ENCODE measurements around the gene ADAM30.
A peak's percentile ranks its signal among the peaks of the same experiment; 100 is the strongest.
"Not testable (repeated sequence)": the region's sequence is repeated elsewhere in the genome, so short reads cannot be mapped to it uniquely, and the experiment has no call there.

Gene ADAM30

GRCh38 chr1:119873135-119874015 is 22.9 kb downstream of the ADAM30 start:
- no peak for DNase-seq

GRCh38 chr1:119871881-119872280 is 24.4 kb downstream of the ADAM30 start:
- no peak for DNase-seq

- DNase-seq = peak; percentile 82
These were observed 25.3 kb downstream of the ADAM30 start for GRCh38 chr1:119870917-119871596.

- no peak for DNase-seq
These were observed 26.3 kb downstream of the ADAM30 start for GRCh38 chr1:119869995-119870394.

GRCh38 chr1:119868176-119868575 is 28.1 kb downstream of the ADAM30 start:
- no peak for DNase-seq

GRCh38 chr1:119866451-119866850 is 29.9 kb downstream of the ADAM30 start:
- no peak for DNase-seq

GRCh38 chr1:119865627-119866026 is 30.7 kb downstream of the ADAM30 start:
- no peak for DNase-seq

- DNase-seq = no peak
These were observed 34.0 kb downstream of the ADAM30 start for GRCh38 chr1:119862276-119862675.

GRCh38 chr1:119861547-119861946 is 34.8 kb downstream of the ADAM30 start:
- DNase-seq = no peak

- no peak for DNase-seq
These were observed 36.7 kb downstream of the ADAM30 start for GRCh38 chr1:119859647-119860046.

GRCh38 chr1:119858556-119859214 is 37.6 kb downstream of the ADAM30 start:
- not testable (repeated sequence) for DNase-seq

- DNase-seq = no peak
These were observed 38.2 kb downstream of the ADAM30 start for GRCh38 chr1:119858126-119858525.

- DNase-seq = no peak
These were observed 43.2 kb downstream of the ADAM30 start for GRCh38 chr1:119853155-119853554.

- DNase-seq = not testable (repeated sequence)
These were observed 52.1 kb downstream of the ADAM30 start for GRCh38 chr1:119844206-119844605.

Measured in midbrain (tissue), 1 donor.